ENCODE measurements around the gene KPNA3.

DNA sequence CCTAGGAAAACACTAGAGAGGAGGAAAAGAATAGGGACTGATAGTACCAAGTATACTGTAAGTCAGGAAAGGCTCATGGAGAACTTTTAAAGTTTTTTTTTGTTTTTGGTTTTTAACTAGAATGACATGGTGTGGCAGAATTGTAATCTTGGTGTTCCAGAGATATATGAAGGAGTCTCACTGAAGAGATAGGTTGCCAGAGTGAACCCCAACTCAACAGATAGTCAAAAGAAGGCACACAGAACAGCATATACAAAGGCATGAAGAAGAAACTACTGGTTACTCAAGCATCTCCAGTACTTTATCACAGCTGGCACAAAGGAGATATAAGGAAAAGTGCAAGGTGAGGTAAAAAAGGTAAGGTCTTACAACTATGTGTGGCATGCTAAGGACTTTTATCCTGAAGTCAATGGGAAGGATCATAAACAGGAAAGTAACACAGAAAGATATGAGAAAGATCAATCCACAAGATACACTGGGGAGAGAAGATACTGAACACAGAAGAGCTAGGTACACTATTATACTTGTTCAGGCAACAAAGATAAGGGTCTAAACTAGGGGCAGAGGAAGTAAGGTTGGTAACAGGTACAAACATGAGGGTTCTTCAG is 6.0 kb downstream of the KPNA3 start:
- TF ChIP-seq POLR2AphosphoS5 (IDR thresholded peaks at IDR 0.05; ENCODE audit: insufficient read depth, low read depth, low read length) (no peak), MYC (IDR thresholded peaks at IDR 0.05; ENCODE audit: low read depth, low read length) (no peak), POLR2A (IDR thresholded peaks at IDR 0.05; ENCODE audit: low read depth, low read length) (no peak), EZH2 (IDR thresholded peaks at IDR 0.05; ENCODE audit: borderline replicate concordance, low read depth, low read length, severe bottlenecking) (no peak), JUN (IDR thresholded peaks at IDR 0.05; ENCODE audit: borderline replicate concordance, insufficient read depth, insufficient read length, low read depth) (no peak), GATA2 (IDR thresholded peaks at IDR 0.05; ENCODE audit: insufficient read depth, insufficient read length, low read depth, low read length) (no peak)
- TF ChIP-seq, protein P1, sequence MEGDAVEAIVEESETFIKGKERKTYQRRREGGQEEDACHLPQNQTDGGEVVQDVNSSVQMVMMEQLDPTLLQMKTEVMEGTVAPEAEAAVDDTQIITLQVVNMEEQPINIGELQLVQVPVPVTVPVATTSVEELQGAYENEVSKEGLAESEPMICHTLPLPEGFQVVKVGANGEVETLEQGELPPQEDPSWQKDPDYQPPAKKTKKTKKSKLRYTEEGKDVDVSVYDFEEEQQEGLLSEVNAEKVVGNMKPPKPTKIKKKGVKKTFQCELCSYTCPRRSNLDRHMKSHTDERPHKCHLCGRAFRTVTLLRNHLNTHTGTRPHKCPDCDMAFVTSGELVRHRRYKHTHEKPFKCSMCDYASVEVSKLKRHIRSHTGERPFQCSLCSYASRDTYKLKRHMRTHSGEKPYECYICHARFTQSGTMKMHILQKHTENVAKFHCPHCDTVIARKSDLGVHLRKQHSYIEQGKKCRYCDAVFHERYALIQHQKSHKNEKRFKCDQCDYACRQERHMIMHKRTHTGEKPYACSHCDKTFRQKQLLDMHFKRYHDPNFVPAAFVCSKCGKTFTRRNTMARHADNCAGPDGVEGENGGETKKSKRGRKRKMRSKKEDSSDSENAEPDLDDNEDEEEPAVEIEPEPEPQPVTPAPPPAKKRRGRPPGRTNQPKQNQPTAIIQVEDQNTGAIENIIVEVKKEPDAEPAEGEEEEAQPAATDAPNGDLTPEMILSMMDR (IDR thresholded peaks at IDR 0.05; ENCODE audit: extremely low read depth in 1 of 2, insufficient read depth in 1 of 2, low read depth in 1 of 2, low read length in 2 of 2) = no peak
- TF ChIP-seq, protein P2, sequence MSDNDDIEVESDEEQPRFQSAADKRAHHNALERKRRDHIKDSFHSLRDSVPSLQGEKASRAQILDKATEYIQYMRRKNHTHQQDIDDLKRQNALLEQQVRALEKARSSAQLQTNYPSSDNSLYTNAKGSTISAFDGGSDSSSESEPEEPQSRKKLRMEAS (IDR thresholded peaks at IDR 0.05; ENCODE audit: insufficient read depth, insufficient read length) = no peak
